GM12878 (cell line): Measurements from ENCODE around the gene TXNL1. TPM values are rescaled to one million over a fixed set of nuclear protein-coding genes. Genes with fewer than 3 reads are reported as not detected.

ENCODE experiments used
- ATF7 ChIP-seq: fragments of 450-650 bp; IDR thresholded peaks from 2 replicates; pipeline ENCODE4 v1.6.1; 2016; ENCODE audit warnings: low read depth, mild to moderate bottlenecking
- CHD4 ChIP-seq: fragments of 200-600 bp; sonication (generic); IDR thresholded peaks from 2 replicates; pipeline ENCODE4 v1.6.1; 2016; ENCODE audit warnings: mild to moderate bottlenecking
- CTCF ChIP-seq, 3 experiments: IDR thresholded peaks in 2 of 3; conservative IDR thresholded peaks in 1 of 3; 2 replicates each; pipeline ENCODE4 v1.5.1; 2011; ENCODE audit warnings: low read depth in 3 of 3, low read length in 3 of 3, mild to moderate bottlenecking in 3 of 3, control low read depth in 2 of 3, moderate library complexity in 2 of 3, inconsistent platforms in 1 of 3, mixed read lengths in 1 of 3; ENCODE audit not compliant: control insufficient read depth in 2 of 3, insufficient read depth in 1 of 3; ENCODE audit errors: extremely low read depth in 1 of 3
- E4F1 ChIP-seq: fragments of 450-650 bp; IDR thresholded peaks from 2 replicates; pipeline ENCODE4 v1.6.1; 2018; ENCODE audit warnings: borderline replicate concordance, mild to moderate bottlenecking; ENCODE audit not compliant: partially characterized antibody
- HDAC2 ChIP-seq: fragments of 200-600 bp; sonication (generic); IDR thresholded peaks from 2 replicates; pipeline ENCODE4 v1.6.1; 2017
- IKZF2 ChIP-seq, 2 experiments: fragments of 450-650 bp; IDR thresholded peaks; 2 replicates each; pipeline ENCODE4 v1.6.1; 2017; ENCODE audit warnings: mild to moderate bottlenecking in 2 of 2, moderate library complexity in 2 of 2
- IRF4 ChIP-seq: IDR thresholded peaks from 2 replicates; pipeline ENCODE4 v1.6.1; 2011; ENCODE audit warnings: low read depth, low read length
- JUNB ChIP-seq: IDR thresholded peaks from 2 replicates; pipeline ENCODE4 v1.6.1; 2016; ENCODE audit warnings: antibody characterized with exemption, mild to moderate bottlenecking
- MTA2 ChIP-seq: fragments of 450-650 bp; IDR thresholded peaks from 2 replicates; pipeline ENCODE4 v1.6.1; 2016; ENCODE audit warnings: low read depth, mild to moderate bottlenecking, moderate library complexity
- NFYA ChIP-seq: IDR thresholded peaks from 2 replicates; pipeline ENCODE4 v1.6.1; 2011; ENCODE audit warnings: low read depth, mild to moderate bottlenecking, low read length, improper control_type of control experiment, borderline replicate concordance
- PML ChIP-seq: IDR thresholded peaks from 2 replicates; pipeline ENCODE4 v1.6.1; 2012; ENCODE audit warnings: low read length, inconsistent platforms
- POU2F2 ChIP-seq: IDR thresholded peaks from 3 replicates; pipeline ENCODE4 v1.6.1; 2011; ENCODE audit warnings: low read depth, mild to moderate bottlenecking, low read length, borderline replicate concordance
- RUNX3 ChIP-seq: IDR thresholded peaks from 2 replicates; pipeline ENCODE4 v1.6.1; 2012; ENCODE audit warnings: low read length, inconsistent platforms
- SRF ChIP-seq, 2 experiments: IDR thresholded peaks; 2 replicates each; pipeline ENCODE4 v1.6.1; 2011; ENCODE audit warnings: low read depth in 2 of 2, low read length in 2 of 2, mild to moderate bottlenecking in 1 of 2, moderate library complexity in 1 of 2
- STAT3 ChIP-seq: IDR thresholded peaks from 2 replicates; pipeline ENCODE4 v1.6.1; 2011; ENCODE audit warnings: low read depth, low read length, improper control_type of control experiment
- TAF1 ChIP-seq: IDR thresholded peaks from 2 replicates; pipeline ENCODE4 v1.6.1; 2011; ENCODE audit warnings: mild to moderate bottlenecking, low read depth, low read length, borderline replicate concordance
- ZBED1 ChIP-seq: IDR thresholded peaks from 2 replicates; pipeline ENCODE4 v1.6.1; 2016; ENCODE audit warnings: borderline replicate concordance
- ZBTB33 ChIP-seq: fragments of 450-650 bp; IDR thresholded peaks from 2 replicates; pipeline ENCODE4 v1.6.1; 2017; ENCODE audit warnings: mild to moderate bottlenecking
- ZNF207 ChIP-seq: fragments of 450-650 bp; IDR thresholded peaks from 2 replicates; pipeline ENCODE4 v1.6.1; 2014; ENCODE audit warnings: antibody characterized with exemption, mild to moderate bottlenecking, borderline replicate concordance
- ZNF592 ChIP-seq: fragments of 450-650 bp; IDR thresholded peaks from 2 replicates; pipeline ENCODE4 v1.6.1; 2017; ENCODE audit warnings: mild to moderate bottlenecking, moderate library complexity
- polyA plus RNA-seq, 11 experiments: library from polyadenylated mRNA; depleted of rRNA in 4 of 11; unstranded in 6 of 11; stranded (reverse) in 5 of 11; fragments of >200 nt; fragmentation: Nextera tagmentation in 4 of 11; fragmentation: Illumina TruSeq in 1 of 11; extraction: Ambion mirVana in 4 of 11; extraction: Trizol in 1 of 11; gene quantifications; 1 replicate in 1 of 11; 2 replicates in 10 of 11; pipeline versions ENCODE4 v1.2.1 to v1.2.3, GENCODE V29; 2011 to 2016; ENCODE audit warnings: inconsistent platforms in 2 of 11, missing spikeins in 2 of 11, low read depth in 1 of 11
- total RNA-seq, 4 experiments: library from RNA; depleted of rRNA in 3 of 4; stranded (reverse); fragments of >200 nt in 3 of 4; fragmentation: Illumina TruSeq in 1 of 4; extraction: Trizol in 1 of 4; gene quantifications; 2 replicates each; pipeline versions ENCODE4 v1.2.1 to v1.2.3, GENCODE V29; 2013 to 2021

TXNL1 gene
- total and polyA plus RNA-seq, 10 of the 15 experiments (the other 5 are each of a cell fraction or from before 2014, with no cell fraction given): 30.9 to 124 (median 71.2) TPM

- 0 out of 2 replicates have a peak, but pooled peaks have one; percentile 9 for TF ChIP-seq ZBTB33
- TF ChIP-seq PML: peak; percentile 96
- no peak for TF ChIP-seq NFYA
- peak; percentile 16 to 34; a peak in 1 of 4 replicates for TF ChIP-seq IKZF2 (IDR thresholded peaks at IDR 0.05)
- peak; percentile 61; the same call in 1 of the 2 replicates for TF ChIP-seq ZNF207
- no peak for TF ChIP-seq CTCF (IDR thresholded peaks at IDR 0.05 in 2 of 3, conservative IDR thresholded peaks at IDR 0.05 in 1 of 3; ENCODE audit: control insufficient read depth in 2 of 3, extremely low read depth in 1 of 3, insufficient read depth in 1 of 3, low read depth in 3 of 3, low read length in 3 of 3)
- TF ChIP-seq RUNX3: peak; percentile 18; the same call in 1 of the 2 replicates
- no peak for TF ChIP-seq HDAC2
- peak; percentile 71 for TF ChIP-seq TAF1
- TF ChIP-seq STAT3: no peak
- no peak for TF ChIP-seq JUNB
- TF ChIP-seq ATF7: peak; percentile 99
- no peak; the same call in 1 of the 2 replicates for TF ChIP-seq ZBED1
- TF ChIP-seq ZNF592: no peak
- peak; percentile 77; the same call in 1 of the 3 replicates for TF ChIP-seq POU2F2
- no peak for TF ChIP-seq CHD4
- peak; percentile 51 for TF ChIP-seq E4F1
- TF ChIP-seq IRF4: no peak
- no peak for TF ChIP-seq MTA2
- 0 out of 4 replicates have a peak, but pooled peaks have one; percentile 15 to 43 for TF ChIP-seq SRF (IDR thresholded peaks at IDR 0.05; ENCODE audit: low read depth in 2 of 2, low read length in 2 of 2)
Measured at GRCh38 chr18:56638232-56639103, at the start of gene TXNL1 (continued).
